Measurements from ENCODE around the gene SATB1. TPM values are rescaled to one million over a fixed set of nuclear protein-coding genes. Genes with fewer than 3 reads are reported as not detected.

The SATB1 gene
- total and polyA plus RNA-seq, 3 experiments from 2014 or later = 89.6 to 163 (median 158) TPM

GRCh38 chr3:18440066-18440722 is 15.1 kb upstream of the SATB1 start:
- Histone ChIP-seq H3K27me3 (ENCODE audit: insufficient read depth, low read length, poor library complexity, severe bottlenecking) (no peaks in the 10 kb centered on the region), H3K4me3 (ENCODE audit: low read length) (peak overlapping the region; percentile 49), H3K4me1 (ENCODE audit: insufficient read depth, low read length) (peaks cover 26% of the 10 kb centered on the region), H3K36me3 (ENCODE audit: insufficient read depth, low read length) (no peaks in the 10 kb centered on the region), H3K27ac (ENCODE audit: low read depth, low read length) (no peak overlapping the region), H3K9me3 (ENCODE audit: low read length) (no peaks in the 10 kb centered on the region)
- CTCF ChIA-PET = no interaction called here
- no peak for DNase-seq
- POLR2A ChIA-PET = interaction anchor here (0.5 to 0.6 kb wide), 2 partner anchors 16 to 352 kb away, joined by 4 to 6 read pairs; no protein-coding TSS in a partner anchor
- Mint-ChIP-seq H3K27ac (peak overlapping the region; percentile 64 to 98 (median 89)), H3K27me3 (peaks cover 0 to 4% of the 10 kb centered on the region in 2 donors), H3K36me3 (peaks cover 0 to 18% (median 0%) of the 10 kb centered on the region in 3 donors), H3K4me1 (peaks cover 52 to 72% (median 57%) of the 10 kb centered on the region in 3 donors), H3K4me3 (peak overlapping the region; percentile 74 to 88 (median 81)), H3K9me3 (peaks cover 0 to 2% (median 0%) of the 10 kb centered on the region in 5 donors)

GRCh38 chr3:18439281-18439680 is 14.1 kb upstream of the SATB1 start:
- Histone ChIP-seq H3K4me1 (ENCODE audit: insufficient read depth, low read length) (peaks cover 28% of the 10 kb centered on the region), H3K4me3 (ENCODE audit: low read length) (peak overlapping the region; percentile 56), H3K27me3 (ENCODE audit: insufficient read depth, low read length, poor library complexity, severe bottlenecking) (no peaks in the 10 kb centered on the region), H3K27ac (ENCODE audit: low read depth, low read length) (no peak overlapping the region), H3K36me3 (ENCODE audit: insufficient read depth, low read length) (no peaks in the 10 kb centered on the region), H3K9me3 (ENCODE audit: low read length) (no peaks in the 10 kb centered on the region)
- Mint-ChIP-seq H3K36me3 (peaks cover 0 to 15% (median 0%) of the 10 kb centered on the region in 3 donors), H3K4me3 (peak overlapping the region; percentile 74 to 88 (median 81)), H3K9me3 (peaks cover 0 to 2% (median 0%) of the 10 kb centered on the region in 5 donors), H3K27me3 (peaks cover 0 to 3% of the 10 kb centered on the region in 2 donors), H3K27ac (peak overlapping the region; percentile 72 to 98 (median 89)), H3K4me1 (peaks cover 61 to 81% (median 66%) of the 10 kb centered on the region in 3 donors)
- ChIA-PET POLR2A (no interaction called here), CTCF (no interaction called here)
- no peak for DNase-seq

- H3K4me3 ChIP-seq (ENCODE audit: low read length) = peak overlapping the region; percentile 56
Observed at GRCh38 chr3:18438586-18438985, 13.4 kb upstream of the SATB1 start.

GRCh38 chr3:18436213-18436612 is 11.1 kb upstream of the SATB1 start:
- H3K9me3 ChIP-seq (ENCODE audit: low read length) = no peaks in the 10 kb centered on the region
- H3K4me3 ChIP-seq (ENCODE audit: low read length) = peak overlapping the region; percentile 48
- peaks cover 0 to 3% (median 0%) of the 10 kb centered on the region in 3 donors for H3K36me3 Mint-ChIP-seq
- no peaks in the 10 kb centered on the region for H3K27me3 ChIP-seq (ENCODE audit: insufficient read depth, low read length, poor library complexity, severe bottlenecking)
- H3K4me1 ChIP-seq (ENCODE audit: insufficient read depth, low read length) = peaks cover 43% of the 10 kb centered on the region
- no peak for DNase-seq
- peak overlapping the region in 6 of 7 donors; percentile 71 to 85 (median 77) for H3K4me3 Mint-ChIP-seq
- CTCF ChIA-PET = interaction anchor here (0.7 to 1.4 kb wide), 3 partner anchors 10 to 248 kb away, joined by 3 read pairs; no protein-coding TSS in a partner anchor
- no peaks in the 10 kb centered on the region for H3K9me3 Mint-ChIP-seq
- no peaks in the 10 kb centered on the region for H3K36me3 ChIP-seq (ENCODE audit: insufficient read depth, low read length)
- peaks cover 68 to 81% (median 77%) of the 10 kb centered on the region in 3 donors for H3K4me1 Mint-ChIP-seq
- peaks cover 0 to 3% of the 10 kb centered on the region in 2 donors for H3K27me3 Mint-ChIP-seq
- H3K27ac ChIP-seq (ENCODE audit: low read depth, low read length) = no peak overlapping the region
- POLR2A ChIA-PET = interaction anchor here (1.0 kb wide), 1 partner anchor 9 kb away, joined by 5 read pairs; no protein-coding TSS in a partner anchor
- H3K27ac Mint-ChIP-seq = peak overlapping the region; percentile 37 to 96 (median 88)

More at GRCh38 chr3:18438586-18438985, 13.4 kb upstream of the SATB1 start:
- Histone ChIP-seq H3K9me3 (ENCODE audit: low read length) (no peaks in the 10 kb centered on the region), H3K36me3 (ENCODE audit: insufficient read depth, low read length) (no peaks in the 10 kb centered on the region), H3K27ac (ENCODE audit: low read depth, low read length) (no peak overlapping the region), H3K27me3 (ENCODE audit: insufficient read depth, low read length, poor library complexity, severe bottlenecking) (no peaks in the 10 kb centered on the region), H3K4me1 (ENCODE audit: insufficient read depth, low read length) (peaks cover 28% of the 10 kb centered on the region)
- Mint-ChIP-seq H3K4me3 (peak overlapping the region; percentile 72 to 88 (median 81)), H3K4me1 (peaks cover 61 to 83% (median 66%) of the 10 kb centered on the region in 3 donors), H3K27me3 (peaks cover 0 to 3% of the 10 kb centered on the region in 2 donors), H3K9me3 (no peaks in the 10 kb centered on the region), H3K27ac (peak overlapping the region; percentile 72 to 98 (median 89)), H3K36me3 (peaks cover 0 to 10% (median 0%) of the 10 kb centered on the region in 3 donors)
- POLR2A ChIA-PET = interaction anchor here (0.8 to 2.4 kb wide), 2 partner anchors 13 to 14 kb away, joined by 3 to 7 read pairs; partner anchors contain the start of gene SATB1
- CTCF ChIA-PET = interaction anchor here (0.8 kb wide), 1 partner anchor 9 kb away, joined by 3 read pairs; no protein-coding TSS in a partner anchor
- peak; percentile 14 to 88 (median 68) for DNase-seq

- H3K4me3 ChIP-seq (ENCODE audit: low read length) = peak overlapping the region; percentile 48
- no peak for DNase-seq
- Mint-ChIP-seq H3K27me3 (peaks cover 0 to 3% of the 10 kb centered on the region in 2 donors), H3K4me1 (peaks cover 70 to 81% (median 77%) of the 10 kb centered on the region in 3 donors), H3K4me3 (peak overlapping the region; percentile 46 to 85 (median 77)), H3K9me3 (no peaks in the 10 kb centered on the region), H3K27ac (peak overlapping the region in 7 of 8 donors; percentile 14 to 93 (median 88)), H3K36me3 (peaks cover 0 to 3% (median 0%) of the 10 kb centered on the region in 3 donors)
- H3K27me3 ChIP-seq (ENCODE audit: insufficient read depth, low read length, poor library complexity, severe bottlenecking) = no peaks in the 10 kb centered on the region
- POLR2A ChIA-PET = interaction anchor here (0.5 kb wide), 1 partner anchor 329 kb away, joined by 3 read pairs; no protein-coding TSS in a partner anchor
- CTCF ChIA-PET = no interaction called here
- H3K36me3 ChIP-seq (ENCODE audit: insufficient read depth, low read length) = no peaks in the 10 kb centered on the region
- no peak overlapping the region for H3K27ac ChIP-seq (ENCODE audit: low read depth, low read length)
- no peaks in the 10 kb centered on the region for H3K9me3 ChIP-seq (ENCODE audit: low read length)
- peaks cover 48% of the 10 kb centered on the region for H3K4me1 ChIP-seq (ENCODE audit: insufficient read depth, low read length)
Observed at GRCh38 chr3:18434711-18435110, 9.6 kb upstream of the SATB1 start.

- Mint-ChIP-seq H3K4me3 (peak overlapping the region in 5 of 7 donors; percentile 30 to 82 (median 44)), H3K36me3 (peaks cover 0 to 3% (median 0%) of the 10 kb centered on the region in 3 donors), H3K27ac (peak overlapping the region in 7 of 8 donors; percentile 5 to 98 (median 80)), H3K9me3 (no peaks in the 10 kb centered on the region), H3K27me3 (peaks cover 0 to 3% of the 10 kb centered on the region in 2 donors), H3K4me1 (peaks cover 71 to 80% (median 80%) of the 10 kb centered on the region in 3 donors)
- no peaks in the 10 kb centered on the region for H3K27me3 ChIP-seq (ENCODE audit: insufficient read depth, low read length, poor library complexity, severe bottlenecking)
- no peak overlapping the region for H3K4me3 ChIP-seq (ENCODE audit: low read length)
- CTCF ChIA-PET = interaction anchor here (1.5 kb wide), 1 partner anchor 12 kb away, joined by 3 read pairs; no protein-coding TSS in a partner anchor
- POLR2A ChIA-PET = no interaction called here
- no peak for DNase-seq
- peaks cover 46% of the 10 kb centered on the region for H3K4me1 ChIP-seq (ENCODE audit: insufficient read depth, low read length)
- H3K9me3 ChIP-seq (ENCODE audit: low read length) = no peaks in the 10 kb centered on the region
- no peaks in the 10 kb centered on the region for H3K36me3 ChIP-seq (ENCODE audit: insufficient read depth, low read length)
- no peak overlapping the region for H3K27ac ChIP-seq (ENCODE audit: low read depth, low read length)
Observed at GRCh38 chr3:18432752-18433151, 7.6 kb upstream of the SATB1 start.

- no peaks in the 10 kb centered on the region for H3K36me3 ChIP-seq (ENCODE audit: insufficient read depth, low read length)
- H3K27ac Mint-ChIP-seq = peak overlapping the region; percentile 20 to 98 (median 88)
- DNase-seq = no peak
- H3K4me1 Mint-ChIP-seq = peaks cover 76 to 87% (median 85%) of the 10 kb centered on the region in 3 donors
- H3K9me3 ChIP-seq (ENCODE audit: low read length) = no peaks in the 10 kb centered on the region
- no peaks in the 10 kb centered on the region for H3K9me3 Mint-ChIP-seq
- no peak overlapping the region for H3K4me3 ChIP-seq (ENCODE audit: low read length)
- CTCF ChIA-PET = no interaction called here
- H3K4me1 ChIP-seq (ENCODE audit: insufficient read depth, low read length) = peaks cover 59% of the 10 kb centered on the region
- H3K4me3 Mint-ChIP-seq = peak overlapping the region; percentile 8 to 82 (median 70)
- peaks cover 0 to 3% (median 0%) of the 10 kb centered on the region in 3 donors for H3K36me3 Mint-ChIP-seq
- peaks cover 0 to 3% of the 10 kb centered on the region in 2 donors for H3K27me3 Mint-ChIP-seq
- H3K27me3 ChIP-seq (ENCODE audit: insufficient read depth, low read length, poor library complexity, severe bottlenecking) = no peaks in the 10 kb centered on the region
- POLR2A ChIA-PET = no interaction called here
- H3K27ac ChIP-seq (ENCODE audit: low read depth, low read length) = no peak overlapping the region
Observed at GRCh38 chr3:18431266-18431665, 6.1 kb upstream of the SATB1 start.

Measured in CD8-positive, alpha-beta memory T cell (primary cell).